Spinal cord (tissue), 10 donors: ENCODE results near the gene NSMF. TPM values are rescaled to one million over a fixed set of nuclear protein-coding genes. Genes with fewer than 3 reads are reported as not detected.

Experiments
- DNase-seq, 6 donors: peaks; one replicate each; pipeline versions ENCODE4 v3.0.0 to v3.0.0-alpha.2; 2013 to 2015; ENCODE audit warnings: low spot score in 6 of 6, low read depth in 4 of 6
- H3K27ac ChIP-seq: one replicate; pipeline ENCODE4 v1.5.1; 2013; ENCODE audit warnings: low read depth, low read length, control low read depth
- H3K27me3 ChIP-seq: one replicate; pipeline ENCODE4 v1.6.1; 2013; ENCODE audit warnings: low read length; ENCODE audit not compliant: control insufficient read depth, insufficient read depth
- H3K36me3 ChIP-seq: one replicate; pipeline ENCODE4 v1.6.1; 2013; ENCODE audit warnings: low read length; ENCODE audit not compliant: control insufficient read depth, insufficient read depth
- H3K4me1 ChIP-seq: one replicate; pipeline ENCODE4 v1.6.1; 2013; ENCODE audit warnings: low read length; ENCODE audit not compliant: control insufficient read depth, insufficient read depth
- H3K4me3 ChIP-seq: one replicate; pipeline ENCODE4 v1.5.1; 2013; ENCODE audit warnings: low read depth, low read length, control low read depth
- H3K9me3 ChIP-seq: one replicate; pipeline ENCODE4 v1.6.1; 2013; ENCODE audit warnings: low read length; ENCODE audit not compliant: control insufficient read depth, insufficient read depth
- WGBS: methylation state at CpG from one replicate; pipeline ENCODE4 v1.1.5; 2013; ENCODE audit warnings: missing lambda C conversion rate; ENCODE audit not compliant: insufficient coverage; 5-methylcytosine and 5-hydroxymethylcytosine counted together
- polyA plus RNA-seq, 2 donors: library from polyadenylated mRNA; unstranded; fragments of 120-200 nt; gene quantifications; one replicate each; pipeline ENCODE4 v1.2.1, GENCODE V29; 2013; ENCODE audit not compliant: insufficient read length in 2 of 2
- total RNA-seq, 2 donors: library from RNA; depleted of rRNA in 1 of 2; stranded (reverse); fragments of 120-200 nt in 1 of 2; fragments of >200 nt in 1 of 2; gene quantifications; one replicate each; pipeline versions ENCODE4 v1.2.3 to v1.2.4, GENCODE V29; 2013 to 2014
- donor health status: healthy.

The NSMF gene
- total and polyA plus RNA-seq, 4 donors = 29.7 to 369 (median 203) TPM

DNA sequence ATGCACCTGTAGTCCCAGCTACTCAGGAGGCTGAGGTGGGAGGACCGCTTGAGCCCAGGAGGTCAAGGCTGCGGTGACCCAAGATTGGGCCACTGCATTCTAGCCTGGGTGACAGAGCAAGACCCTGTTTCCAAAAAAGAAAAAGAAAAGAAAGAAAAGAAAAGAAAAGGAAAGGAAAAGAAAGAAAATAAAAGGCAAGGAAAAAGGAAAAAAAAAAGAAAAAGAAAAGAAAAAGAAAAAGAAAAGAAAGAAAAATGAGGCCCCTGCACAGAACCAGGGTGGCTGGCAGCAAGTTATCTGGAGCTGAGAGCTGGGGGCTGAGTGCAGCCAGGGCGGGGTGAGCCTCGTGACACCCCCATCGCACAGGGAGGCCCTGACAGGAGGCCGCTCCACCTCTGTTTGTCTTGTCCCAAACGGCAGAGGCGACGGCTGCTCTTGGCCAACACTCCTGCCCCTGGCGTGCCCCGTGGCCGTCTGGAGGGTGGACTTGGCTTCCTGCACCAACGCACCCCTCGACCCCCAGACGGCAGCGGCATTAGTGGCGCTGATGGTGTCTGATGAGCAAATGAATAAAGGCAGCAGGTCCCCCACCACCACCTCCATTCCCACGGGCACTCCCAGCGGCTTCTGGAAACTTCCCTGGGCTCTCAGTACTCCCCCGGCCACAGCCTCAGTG, 52.9 kb downstream of the NSMF start:
- DNase-seq = no peak
- Histone ChIP-seq H3K4me3 (no peak overlapping the region), H3K36me3 (peaks cover 38% of the 10 kb centered on the region), H3K9me3 (no peaks in the 10 kb centered on the region), H3K27me3 (no peaks in the 10 kb centered on the region), H3K4me1 (peaks cover 27% of the 10 kb centered on the region), H3K27ac (no peak overlapping the region)
- 45% methylated on average over 14 of the region's 20 CpGs for WGBS

DNA sequence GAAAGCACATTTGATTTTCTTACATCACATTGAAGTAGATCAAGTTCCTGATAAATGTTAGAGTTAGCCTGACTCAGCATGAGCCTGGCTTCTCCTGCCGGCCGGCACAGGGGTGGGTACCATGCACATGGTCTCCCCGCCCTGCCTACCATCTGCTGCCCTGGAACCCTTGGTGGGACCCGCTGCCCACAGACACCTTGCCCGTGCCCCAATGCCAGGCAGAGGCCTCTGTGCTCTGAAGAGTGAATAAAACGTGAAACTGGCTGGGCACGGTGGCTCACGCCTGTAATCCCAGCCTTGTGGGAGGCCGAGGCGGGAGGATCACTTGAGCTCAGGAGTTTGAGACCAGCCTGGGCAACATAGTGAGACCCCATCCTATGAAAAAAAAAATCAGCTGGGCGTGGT, 53.5 kb downstream of the NSMF start:
- H3K4me1 ChIP-seq = peaks cover 22% of the 10 kb centered on the region
- WGBS = 92% methylated on average over 11 of the region's 11 CpGs
- H3K36me3 ChIP-seq = peaks cover 32% of the 10 kb centered on the region
- no peak for DNase-seq
- H3K9me3 ChIP-seq = no peaks in the 10 kb centered on the region
- H3K4me3 ChIP-seq = no peak overlapping the region
- H3K27me3 ChIP-seq = no peaks in the 10 kb centered on the region
- H3K27ac ChIP-seq = no peak overlapping the region

DNA sequence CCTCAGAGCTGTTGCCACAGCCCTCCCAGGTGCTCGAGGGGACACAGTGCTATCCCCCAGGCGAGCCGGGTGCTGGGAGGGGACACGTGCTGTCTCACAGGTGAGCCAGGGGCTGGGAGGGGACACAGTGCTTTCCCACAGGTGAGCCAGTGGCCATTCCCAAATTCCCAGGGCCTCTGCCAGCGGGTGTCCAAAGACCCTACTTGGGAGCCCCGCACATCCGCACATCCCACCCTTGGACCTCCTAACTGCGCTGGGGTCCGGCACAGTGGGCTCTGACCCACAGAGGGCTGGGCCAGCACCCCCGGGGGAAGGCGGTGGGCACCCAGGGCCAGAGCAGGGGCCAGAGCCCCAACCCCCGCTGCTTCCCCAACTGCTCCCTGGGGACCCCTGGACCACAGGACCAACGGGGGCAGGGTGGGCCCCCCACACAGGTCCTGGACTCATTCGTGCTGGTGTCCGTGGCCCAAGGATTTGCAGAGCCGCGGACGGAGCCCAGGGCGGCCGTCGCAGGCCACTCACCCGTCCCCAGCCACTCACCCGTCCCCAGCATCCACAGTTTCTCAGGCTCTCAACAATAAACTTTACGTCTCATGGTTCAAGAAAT, 54.1 kb downstream of the NSMF start:
- Histone ChIP-seq H3K36me3 (peaks cover 30% of the 10 kb centered on the region), H3K27ac (no peak overlapping the region), H3K4me3 (no peak overlapping the region), H3K27me3 (no peaks in the 10 kb centered on the region), H3K4me1 (peaks cover 19% of the 10 kb centered on the region), H3K9me3 (no peaks in the 10 kb centered on the region)
- 87% methylated on average over 23 of the region's 24 CpGs for WGBS
- DNase-seq = no peak

DNA sequence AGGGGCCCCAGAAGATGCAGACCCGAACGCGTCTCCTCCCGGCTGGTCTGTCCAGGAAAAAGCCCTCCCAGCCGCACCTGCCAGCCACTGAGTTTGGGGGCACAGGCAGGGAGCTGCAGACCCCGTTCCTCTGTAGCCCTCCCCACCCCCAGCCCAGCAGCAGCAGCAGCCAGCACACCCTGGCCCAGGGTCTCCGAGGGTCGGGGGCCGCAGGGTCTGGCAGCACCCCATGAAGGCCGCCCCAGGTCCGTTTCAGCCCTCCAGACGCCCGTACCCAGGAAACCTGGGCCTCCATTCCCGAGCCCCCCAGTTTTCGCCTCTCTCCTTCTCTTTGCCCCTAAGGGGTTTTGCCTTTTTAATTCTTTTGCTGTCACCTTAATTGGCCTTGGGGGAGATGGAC, 55.9 kb downstream of the NSMF start:
- no peak overlapping the region for H3K4me3 ChIP-seq
- peaks cover 19% of the 10 kb centered on the region for H3K4me1 ChIP-seq
- 87% methylated on average over 14 of the region's 15 CpGs for WGBS
- H3K36me3 ChIP-seq = peaks cover 29% of the 10 kb centered on the region
- no peaks in the 10 kb centered on the region for H3K27me3 ChIP-seq
- no peak overlapping the region for H3K27ac ChIP-seq
- DNase-seq = no peak
- no peaks in the 10 kb centered on the region for H3K9me3 ChIP-seq

DNA sequence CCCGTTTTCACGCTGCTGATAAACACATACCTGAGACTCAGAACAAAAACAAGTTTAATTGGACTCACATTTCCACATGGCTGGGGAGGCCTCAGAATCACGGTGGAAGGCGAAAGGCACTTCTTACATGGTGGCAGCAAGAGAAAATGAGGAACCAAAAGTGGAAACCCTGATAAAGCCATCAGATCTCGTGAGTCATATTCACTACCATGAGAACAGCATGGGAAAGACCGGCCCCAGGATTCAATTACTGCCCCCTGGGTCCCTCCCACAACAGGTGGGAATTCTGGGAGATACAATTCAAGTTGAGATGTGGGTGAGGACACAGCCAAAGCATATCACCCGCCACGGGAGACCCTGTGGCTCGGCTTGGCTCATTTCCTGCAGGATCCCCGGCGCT, 56.4 kb downstream of the NSMF start:
- DNase-seq = no peak
- 83% methylated on average over 1 of the region's 11 CpGs for WGBS
- Histone ChIP-seq H3K4me3 (no peak overlapping the region), H3K27ac (no peak overlapping the region), H3K36me3 (peaks cover 32% of the 10 kb centered on the region), H3K27me3 (no peaks in the 10 kb centered on the region), H3K9me3 (no peaks in the 10 kb centered on the region), H3K4me1 (peaks cover 17% of the 10 kb centered on the region)

DNA sequence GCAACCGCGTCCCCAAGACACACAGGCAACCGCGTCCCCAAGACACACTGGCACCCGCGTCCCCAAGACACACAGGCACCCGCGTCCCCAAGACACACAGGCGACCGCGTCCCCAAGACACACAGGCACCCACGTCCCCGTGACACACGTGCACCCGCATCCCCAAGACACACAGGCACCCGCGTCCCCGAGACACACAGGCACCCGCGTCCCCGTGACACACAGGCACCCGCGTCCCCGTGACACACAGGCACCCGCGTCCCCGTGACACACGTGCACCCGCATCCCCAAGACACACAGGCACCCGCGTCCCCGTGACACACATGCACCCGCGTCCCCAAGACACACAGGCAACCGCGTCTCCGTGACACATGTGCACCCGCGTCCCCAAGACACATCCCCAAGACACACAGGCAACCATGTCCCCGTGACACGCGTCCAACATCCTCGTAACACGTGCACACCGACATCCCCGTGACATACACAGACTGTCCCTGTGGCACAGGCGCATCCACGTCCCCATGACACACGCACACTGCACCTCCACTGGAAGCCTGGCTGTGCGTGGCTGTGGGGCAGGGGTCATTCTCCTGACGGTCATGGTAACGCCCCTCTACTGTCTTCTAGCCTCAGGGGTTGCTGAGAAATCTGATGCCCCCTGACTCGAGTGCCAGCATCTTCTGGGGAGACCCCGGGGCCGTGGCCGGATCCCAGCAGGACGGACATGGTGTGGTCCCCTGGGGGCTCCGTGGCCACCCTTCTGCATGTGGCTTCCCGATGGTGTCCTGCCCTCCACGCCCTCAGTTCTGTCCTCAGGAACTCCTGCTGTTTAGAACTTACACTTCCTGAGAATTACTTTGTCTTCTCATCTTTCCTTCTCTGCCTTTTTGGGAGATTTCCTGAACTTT, 60.3 kb downstream of the NSMF start:
- H3K9me3 ChIP-seq = peaks cover 2% of the 10 kb centered on the region
- H3K4me3 ChIP-seq = no peak overlapping the region
- DNase-seq = no peak
- H3K4me1 ChIP-seq = peaks cover 4% of the 10 kb centered on the region
- no peaks in the 10 kb centered on the region for H3K27me3 ChIP-seq
- WGBS = 95% methylated on average over 58 of the region's 60 CpGs
- peaks cover 53% of the 10 kb centered on the region for H3K36me3 ChIP-seq
- no peak overlapping the region for H3K27ac ChIP-seq

DNA sequence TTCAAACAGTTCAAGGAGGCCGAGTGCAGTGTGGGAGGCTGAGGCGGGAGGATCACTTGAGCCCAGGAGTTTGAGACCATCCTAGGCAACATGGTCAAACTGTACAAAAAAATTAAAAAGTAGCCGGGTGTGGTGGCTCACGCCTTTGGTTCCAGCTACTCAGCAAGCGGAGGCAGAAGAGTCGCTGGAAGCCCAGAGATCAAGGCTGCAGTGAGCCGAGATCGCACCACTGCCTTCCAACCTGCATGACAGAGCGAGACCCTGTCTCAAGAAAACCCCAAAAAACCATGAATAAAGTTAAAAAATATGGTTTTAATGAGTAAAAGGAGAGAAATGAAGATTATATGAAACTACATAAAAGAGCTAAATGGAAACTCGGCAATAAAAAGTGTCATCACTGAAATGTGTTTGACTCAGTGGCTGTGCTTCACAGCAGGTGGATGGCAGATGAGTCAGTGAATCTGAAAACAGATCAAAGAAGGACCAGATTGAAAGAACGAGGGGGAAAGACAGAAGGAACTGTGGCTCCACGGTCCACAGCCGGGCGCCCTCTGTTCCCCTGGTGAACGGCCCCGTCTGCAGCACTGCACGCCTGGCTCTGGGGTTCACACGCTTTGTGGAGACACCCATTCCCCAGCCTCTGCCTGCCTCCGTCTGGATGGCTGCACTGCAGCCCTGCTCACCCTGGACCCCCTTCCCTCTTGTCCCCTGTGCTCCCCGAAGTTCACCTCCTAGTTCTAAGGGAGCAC, 61.3 kb downstream of the NSMF start:
- H3K27me3 ChIP-seq = no peaks in the 10 kb centered on the region
- 93% methylated on average over 17 of the region's 20 CpGs for WGBS
- peaks cover 4% of the 10 kb centered on the region for H3K4me1 ChIP-seq
- H3K27ac ChIP-seq = no peak overlapping the region
- H3K36me3 ChIP-seq = peaks cover 54% of the 10 kb centered on the region
- H3K9me3 ChIP-seq = peaks cover 2% of the 10 kb centered on the region
- no peak for DNase-seq
- no peak overlapping the region for H3K4me3 ChIP-seq
